Ascending aorta (tissue), 2 donors: ENCODE measurements around the gene CLEC16A. TPM values are rescaled to one million over a fixed set of nuclear protein-coding genes. Genes with fewer than 3 reads are reported as not detected.

Experiments used
- DNase-seq, 2 donors: peaks; one replicate each; pipeline ENCODE4 v3.0.0-alpha.2; 2019; ENCODE audit warnings: low spot score in 2 of 2
- H3K27ac ChIP-seq, 2 donors: fragments of 200-600 bp; sonication (generic); one replicate each; pipeline ENCODE4 v1.5.1; 2016 to 2017; ENCODE audit warnings: mild to moderate bottlenecking in 1 of 2
- H3K27me3 ChIP-seq: fragments of 200-600 bp; sonication (generic); one replicate; pipeline ENCODE4 v1.5.1; 2017
- H3K36me3 ChIP-seq, 2 donors: fragments of 200-600 bp; sonication (generic); one replicate each; pipeline ENCODE4 v1.5.1; 2016
- H3K4me1 ChIP-seq, 2 donors: fragments of 200-600 bp; sonication (generic); one replicate each; pipeline ENCODE4 v1.5.1; 2016 to 2017; ENCODE audit warnings: mild to moderate bottlenecking in 1 of 2
- H3K4me3 ChIP-seq, 2 donors: fragments of 200-600 bp; sonication (generic); one replicate each; pipeline ENCODE4 v1.5.1; 2016 to 2017; ENCODE audit warnings: mild to moderate bottlenecking in 1 of 2
- H3K9me3 ChIP-seq, 2 donors: fragments of 200-600 bp; sonication (generic); one replicate each; pipeline ENCODE4 v1.5.1; 2016
- intact Hi-C: fragments of 100-400 bp; cut with DNase I; formaldehyde crosslinking; loops from one replicate; pipeline ENCODE4 v1.15.1; 2023
- total RNA-seq: library from RNA; depleted of rRNA; stranded (reverse); fragments of >200 nt; gene quantifications from one replicate; pipeline ENCODE4 v1.1.0, GENCODE V29; 2016
- TF ChIP-seq, protein P1 (sequence below), 3 experiments: fragments of 200-600 bp in 2 of 3; fragments of 450-650 bp in 1 of 3; sonication (generic) in 2 of 3; IDR thresholded peaks; one replicate each; pipeline ENCODE4 v1.5.1; 2016 to 2019; ENCODE audit warnings: antibody characterized with exemption in 3 of 3, mild to moderate bottlenecking in 1 of 3, moderate library complexity in 1 of 3

CLEC16A gene
- total RNA-seq, 1 donor from 2014 or later, result 16.2 TPM

DNA sequence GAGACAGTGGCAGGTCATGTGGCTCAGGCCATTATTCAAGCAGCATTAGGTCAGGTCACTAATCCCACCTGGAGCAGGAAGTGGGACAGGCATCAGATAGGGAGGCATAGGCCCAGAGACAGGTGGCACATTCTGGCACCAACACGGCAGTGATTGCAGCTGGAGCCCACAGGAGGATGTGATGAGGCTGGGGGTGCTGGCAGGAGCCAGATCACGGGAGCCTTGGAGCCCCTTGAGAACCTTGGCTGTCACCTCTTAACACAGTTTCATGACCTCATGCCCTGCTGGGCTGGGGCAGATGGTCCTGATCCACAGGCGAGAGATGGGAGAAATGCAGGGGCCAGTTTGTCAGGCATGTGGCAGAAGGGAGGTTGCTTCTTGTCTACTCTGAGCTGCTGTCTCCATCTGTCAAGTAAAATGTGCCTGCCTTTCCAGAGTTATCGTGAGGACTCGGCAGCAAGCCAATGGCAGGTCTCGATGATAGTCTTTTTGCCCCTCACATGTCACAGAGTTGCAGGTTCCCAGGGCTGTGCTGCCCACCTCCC lies 109.6 kb downstream of the CLEC16A start:
- TF ChIP-seq, protein P1, sequence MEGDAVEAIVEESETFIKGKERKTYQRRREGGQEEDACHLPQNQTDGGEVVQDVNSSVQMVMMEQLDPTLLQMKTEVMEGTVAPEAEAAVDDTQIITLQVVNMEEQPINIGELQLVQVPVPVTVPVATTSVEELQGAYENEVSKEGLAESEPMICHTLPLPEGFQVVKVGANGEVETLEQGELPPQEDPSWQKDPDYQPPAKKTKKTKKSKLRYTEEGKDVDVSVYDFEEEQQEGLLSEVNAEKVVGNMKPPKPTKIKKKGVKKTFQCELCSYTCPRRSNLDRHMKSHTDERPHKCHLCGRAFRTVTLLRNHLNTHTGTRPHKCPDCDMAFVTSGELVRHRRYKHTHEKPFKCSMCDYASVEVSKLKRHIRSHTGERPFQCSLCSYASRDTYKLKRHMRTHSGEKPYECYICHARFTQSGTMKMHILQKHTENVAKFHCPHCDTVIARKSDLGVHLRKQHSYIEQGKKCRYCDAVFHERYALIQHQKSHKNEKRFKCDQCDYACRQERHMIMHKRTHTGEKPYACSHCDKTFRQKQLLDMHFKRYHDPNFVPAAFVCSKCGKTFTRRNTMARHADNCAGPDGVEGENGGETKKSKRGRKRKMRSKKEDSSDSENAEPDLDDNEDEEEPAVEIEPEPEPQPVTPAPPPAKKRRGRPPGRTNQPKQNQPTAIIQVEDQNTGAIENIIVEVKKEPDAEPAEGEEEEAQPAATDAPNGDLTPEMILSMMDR (IDR thresholded peaks at IDR 0.05), result no peak
- Histone ChIP-seq H3K9me3 (no peaks in the 10 kb centered on the region), H3K27ac (no peak overlapping the region), H3K36me3 (peaks cover 8 to 13% of the 10 kb centered on the region in 2 donors), H3K4me3 (no peak overlapping the region), H3K4me1 (peaks cover 0 to 13% of the 10 kb centered on the region in 2 donors), H3K27me3 (no peaks in the 10 kb centered on the region)
- no peak for DNase-seq
- intact Hi-C loops, result no loop called here

DNA sequence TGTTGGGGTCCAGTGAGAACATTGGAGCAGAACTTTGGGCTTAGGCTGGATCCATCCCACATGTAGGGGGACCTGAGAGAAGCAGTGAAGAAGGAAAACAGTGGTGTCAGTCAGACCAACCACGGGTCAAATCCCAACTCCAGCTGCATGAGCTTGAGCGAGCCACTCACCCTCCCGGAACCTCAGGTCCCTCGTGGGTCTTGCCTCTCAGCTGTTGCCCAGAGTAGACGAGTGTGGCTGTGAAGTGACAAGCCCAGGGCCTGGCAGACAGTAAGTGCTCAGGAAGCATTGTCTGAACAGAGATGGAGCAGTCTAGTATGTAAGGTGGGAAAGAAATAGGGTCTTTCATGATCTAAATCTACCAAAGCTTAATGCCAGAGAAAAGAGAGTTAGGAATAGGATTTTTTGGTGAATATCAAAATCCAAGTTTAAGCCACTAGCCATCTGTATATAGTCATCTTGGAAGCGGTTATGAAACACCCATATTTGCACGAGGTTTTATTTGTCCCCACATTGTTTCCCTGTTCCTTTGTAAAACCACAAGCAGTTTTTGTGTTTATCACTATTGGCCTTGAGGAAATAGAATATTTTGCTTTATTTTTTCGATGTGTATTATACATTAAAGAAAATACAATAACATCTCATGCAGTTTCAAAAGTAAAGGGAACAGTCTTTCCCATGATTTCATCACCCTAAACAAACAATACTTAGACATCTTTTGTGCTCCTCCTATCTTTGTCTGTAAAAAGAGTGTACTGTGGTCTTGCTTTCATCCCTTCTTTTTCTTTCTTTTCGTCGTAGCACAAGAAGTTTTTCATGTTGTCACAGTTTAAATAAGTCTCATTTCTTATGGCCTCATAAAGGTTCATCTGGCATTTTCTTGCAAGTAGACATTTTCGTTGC lies 112.0 kb downstream of the CLEC16A start:
- H3K4me3 ChIP-seq, result peak overlapping the region in 1 of 2 donors; percentile 9
- peaks cover 12 to 18% of the 10 kb centered on the region in 2 donors for H3K36me3 ChIP-seq
- DNase-seq, result no peak
- H3K9me3 ChIP-seq, result no peaks in the 10 kb centered on the region
- TF ChIP-seq, protein P1 (IDR thresholded peaks at IDR 0.05), result no peak
- intact Hi-C loops, result no loop called here
- H3K27ac ChIP-seq, result peak overlapping the region; percentile 60 to 66
- no peaks in the 10 kb centered on the region for H3K27me3 ChIP-seq
- peaks cover 0 to 13% of the 10 kb centered on the region in 2 donors for H3K4me1 ChIP-seq

DNA sequence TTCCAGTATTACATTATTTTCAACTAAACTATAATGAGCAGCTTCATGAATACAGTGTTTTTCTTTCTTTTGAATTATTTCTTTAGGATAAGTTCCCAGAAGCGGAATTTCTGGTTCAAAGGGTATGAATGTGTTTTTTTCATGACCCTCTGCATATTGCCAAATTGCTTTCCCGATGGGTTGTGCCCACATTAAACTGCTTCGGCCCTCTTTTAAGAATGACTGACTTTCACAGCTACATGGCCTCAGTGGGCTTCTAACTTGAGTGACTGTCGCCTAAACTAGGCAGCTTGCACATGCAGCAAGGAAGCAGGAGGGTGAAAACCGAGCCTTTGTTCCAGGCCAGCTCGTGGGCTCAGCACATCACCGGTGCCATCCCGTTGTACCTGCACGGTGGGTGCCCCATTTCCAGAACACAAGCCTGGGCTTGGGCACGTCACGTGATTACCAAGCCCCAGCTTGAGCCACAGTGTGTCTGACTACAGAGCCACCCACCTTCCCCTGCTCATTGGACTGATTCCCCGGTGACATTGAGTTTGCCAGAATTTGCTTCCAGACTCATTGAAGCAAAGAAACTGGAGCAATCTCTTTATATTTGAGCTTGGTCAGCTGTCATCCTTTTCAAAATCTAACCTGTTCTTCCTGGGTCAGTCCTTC lies 112.8 kb downstream of the CLEC16A start:
- H3K9me3 ChIP-seq, result no peaks in the 10 kb centered on the region
- H3K4me1 ChIP-seq, result peaks cover 0 to 13% of the 10 kb centered on the region in 2 donors
- intact Hi-C loops, result no loop called here
- H3K27ac ChIP-seq, result peak overlapping the region; percentile 60 to 66
- no peak for DNase-seq
- H3K4me3 ChIP-seq, result peak overlapping the region in 1 of 2 donors; percentile 9
- H3K36me3 ChIP-seq, result peaks cover 16 to 18% of the 10 kb centered on the region in 2 donors
- no peaks in the 10 kb centered on the region for H3K27me3 ChIP-seq
- TF ChIP-seq, protein P1 (IDR thresholded peaks at IDR 0.05), result no peak

- TF ChIP-seq, protein P1 (IDR thresholded peaks at IDR 0.05), result no peak
- intact Hi-C loops, result no loop called here
- peak overlapping the region in 1 of 2 donors; percentile 66 for H3K27ac ChIP-seq
- no peak for DNase-seq
- no peaks in the 10 kb centered on the region for H3K27me3 ChIP-seq
- H3K9me3 ChIP-seq, result no peaks in the 10 kb centered on the region
- H3K36me3 ChIP-seq, result peaks cover 16% of the 10 kb centered on the region in 2 donors
- no peak overlapping the region for H3K4me3 ChIP-seq
- H3K4me1 ChIP-seq, result peaks cover 0 to 13% of the 10 kb centered on the region in 2 donors
Measured at GRCh38 chr16:11057711-11058345, 113.5 kb downstream of the CLEC16A start.

- Histone ChIP-seq H3K4me3 (no peak overlapping the region), H3K4me1 (peaks cover 0 to 13% of the 10 kb centered on the region in 2 donors), H3K27me3 (no peaks in the 10 kb centered on the region), H3K27ac (no peak overlapping the region), H3K36me3 (peaks cover 10 to 16% of the 10 kb centered on the region in 2 donors), H3K9me3 (no peaks in the 10 kb centered on the region)
- TF ChIP-seq, protein P1 (IDR thresholded peaks at IDR 0.05), result no peak
- intact Hi-C loops, result no loop called here
- DNase-seq, result no peak
Measured at GRCh38 chr16:11058832-11059231, 114.5 kb downstream of the CLEC16A start.
